Tibial nerve (tissue), 4 donors: Measurements from ENCODE around the gene ZDHHC16.

Experiments used
- CTCF ChIP-seq, 5 experiments: fragments of 200-600 bp in 3 of 5; fragments of 450-650 bp in 2 of 5; sonication (generic) in 3 of 5; IDR thresholded peaks; one replicate each; pipeline ENCODE4 v1.5.1; 2016 to 2019; ENCODE audit warnings: antibody characterized with exemption in 5 of 5, mild to moderate bottlenecking in 3 of 5, moderate library complexity in 2 of 5
- EP300 ChIP-seq, 2 donors: sonication (generic); formaldehyde crosslinking; IDR thresholded peaks; one replicate each; pipeline ENCODE4 v1.6.1; 2017; ENCODE audit warnings: antibody characterized with exemption in 2 of 2, mild to moderate bottlenecking in 1 of 2
- POLR2A ChIP-seq, 2 donors: fragments of 450-650 bp; IDR thresholded peaks; one replicate each; pipeline ENCODE4 v1.6.1; 2017; ENCODE audit warnings: antibody characterized with exemption in 2 of 2, mild to moderate bottlenecking in 2 of 2, moderate library complexity in 2 of 2

- TF ChIP-seq CTCF (IDR thresholded peaks at IDR 0.05): no peak
- no peak for TF ChIP-seq POLR2A (IDR thresholded peaks at IDR 0.05)
- TF ChIP-seq EP300 (IDR thresholded peaks at IDR 0.05): no peak
Measured at GRCh38 chr10:97459111-97459510, 13.1 kb downstream of the ZDHHC16 start.
